Measurements from ENCODE around the gene TTLL3. TPM values are rescaled to one million over a fixed set of nuclear protein-coding genes. Genes with fewer than 3 reads are reported as not detected.

TTLL3 gene
- total and polyA plus RNA-seq, 2 of the 13 experiments (the other 11 are each of a cell fraction or from before 2014, with no cell fraction given) = 9.5 to 51.2 TPM

GRCh38 chr3:9864200-9864927, 54.3 kb downstream of the TTLL3 start (continued):
- TF ChIP-seq ZMAT3 (CRISPR knock-in tag; conservative IDR thresholded peaks at IDR 0.05) = no peak
- TF ChIP-seq, protein P1, sequence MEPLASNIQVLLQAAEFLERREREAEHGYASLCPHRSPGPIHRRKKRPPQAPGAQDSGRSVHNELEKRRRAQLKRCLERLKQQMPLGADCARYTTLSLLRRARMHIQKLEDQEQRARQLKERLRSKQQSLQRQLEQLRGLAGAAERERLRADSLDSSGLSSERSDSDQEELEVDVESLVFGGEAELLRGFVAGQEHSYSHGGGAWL (CRISPR knock-in tag; IDR thresholded peaks at IDR 0.05) = no peak
- no peak for TF ChIP-seq ZNF446 (CRISPR knock-in tag; IDR thresholded peaks at IDR 0.05)
- TF ChIP-seq MED1 (CRISPR knock-in tag; IDR thresholded peaks at IDR 0.05) = no peak
- TF ChIP-seq ZNF121 (CRISPR knock-in tag; IDR thresholded peaks at IDR 0.05) = no peak
- TF ChIP-seq, protein P2, sequence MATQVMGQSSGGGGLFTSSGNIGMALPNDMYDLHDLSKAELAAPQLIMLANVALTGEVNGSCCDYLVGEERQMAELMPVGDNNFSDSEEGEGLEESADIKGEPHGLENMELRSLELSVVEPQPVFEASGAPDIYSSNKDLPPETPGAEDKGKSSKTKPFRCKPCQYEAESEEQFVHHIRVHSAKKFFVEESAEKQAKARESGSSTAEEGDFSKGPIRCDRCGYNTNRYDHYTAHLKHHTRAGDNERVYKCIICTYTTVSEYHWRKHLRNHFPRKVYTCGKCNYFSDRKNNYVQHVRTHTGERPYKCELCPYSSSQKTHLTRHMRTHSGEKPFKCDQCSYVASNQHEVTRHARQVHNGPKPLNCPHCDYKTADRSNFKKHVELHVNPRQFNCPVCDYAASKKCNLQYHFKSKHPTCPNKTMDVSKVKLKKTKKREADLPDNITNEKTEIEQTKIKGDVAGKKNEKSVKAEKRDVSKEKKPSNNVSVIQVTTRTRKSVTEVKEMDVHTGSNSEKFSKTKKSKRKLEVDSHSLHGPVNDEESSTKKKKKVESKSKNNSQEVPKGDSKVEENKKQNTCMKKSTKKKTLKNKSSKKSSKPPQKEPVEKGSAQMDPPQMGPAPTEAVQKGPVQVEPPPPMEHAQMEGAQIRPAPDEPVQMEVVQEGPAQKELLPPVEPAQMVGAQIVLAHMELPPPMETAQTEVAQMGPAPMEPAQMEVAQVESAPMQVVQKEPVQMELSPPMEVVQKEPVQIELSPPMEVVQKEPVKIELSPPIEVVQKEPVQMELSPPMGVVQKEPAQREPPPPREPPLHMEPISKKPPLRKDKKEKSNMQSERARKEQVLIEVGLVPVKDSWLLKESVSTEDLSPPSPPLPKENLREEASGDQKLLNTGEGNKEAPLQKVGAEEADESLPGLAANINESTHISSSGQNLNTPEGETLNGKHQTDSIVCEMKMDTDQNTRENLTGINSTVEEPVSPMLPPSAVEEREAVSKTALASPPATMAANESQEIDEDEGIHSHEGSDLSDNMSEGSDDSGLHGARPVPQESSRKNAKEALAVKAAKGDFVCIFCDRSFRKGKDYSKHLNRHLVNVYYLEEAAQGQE (IDR thresholded peaks at IDR 0.05; ENCODE audit: borderline replicate concordance in 1 of 2, low read depth in 1 of 2, low read length in 2 of 2) = no peak
- peak; percentile 32 for TF ChIP-seq ZEB1 (IDR thresholded peaks at IDR 0.05; ENCODE audit: insufficient replicate concordance, low read depth)
- no peak for TF ChIP-seq SP5 (CRISPR knock-in tag; IDR thresholded peaks at IDR 0.05; ENCODE audit: borderline replicate concordance, low read depth)
- no peak for TF ChIP-seq BCL3 (CRISPR knock-in tag; IDR thresholded peaks at IDR 0.05)
- TF ChIP-seq, protein P3, sequence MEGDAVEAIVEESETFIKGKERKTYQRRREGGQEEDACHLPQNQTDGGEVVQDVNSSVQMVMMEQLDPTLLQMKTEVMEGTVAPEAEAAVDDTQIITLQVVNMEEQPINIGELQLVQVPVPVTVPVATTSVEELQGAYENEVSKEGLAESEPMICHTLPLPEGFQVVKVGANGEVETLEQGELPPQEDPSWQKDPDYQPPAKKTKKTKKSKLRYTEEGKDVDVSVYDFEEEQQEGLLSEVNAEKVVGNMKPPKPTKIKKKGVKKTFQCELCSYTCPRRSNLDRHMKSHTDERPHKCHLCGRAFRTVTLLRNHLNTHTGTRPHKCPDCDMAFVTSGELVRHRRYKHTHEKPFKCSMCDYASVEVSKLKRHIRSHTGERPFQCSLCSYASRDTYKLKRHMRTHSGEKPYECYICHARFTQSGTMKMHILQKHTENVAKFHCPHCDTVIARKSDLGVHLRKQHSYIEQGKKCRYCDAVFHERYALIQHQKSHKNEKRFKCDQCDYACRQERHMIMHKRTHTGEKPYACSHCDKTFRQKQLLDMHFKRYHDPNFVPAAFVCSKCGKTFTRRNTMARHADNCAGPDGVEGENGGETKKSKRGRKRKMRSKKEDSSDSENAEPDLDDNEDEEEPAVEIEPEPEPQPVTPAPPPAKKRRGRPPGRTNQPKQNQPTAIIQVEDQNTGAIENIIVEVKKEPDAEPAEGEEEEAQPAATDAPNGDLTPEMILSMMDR (CRISPR knock-in tag; IDR thresholded peaks at IDR 0.05) = 0 out of 2 replicates have a peak, but pooled peaks have one; percentile 7
- TF ChIP-seq, protein P4, sequence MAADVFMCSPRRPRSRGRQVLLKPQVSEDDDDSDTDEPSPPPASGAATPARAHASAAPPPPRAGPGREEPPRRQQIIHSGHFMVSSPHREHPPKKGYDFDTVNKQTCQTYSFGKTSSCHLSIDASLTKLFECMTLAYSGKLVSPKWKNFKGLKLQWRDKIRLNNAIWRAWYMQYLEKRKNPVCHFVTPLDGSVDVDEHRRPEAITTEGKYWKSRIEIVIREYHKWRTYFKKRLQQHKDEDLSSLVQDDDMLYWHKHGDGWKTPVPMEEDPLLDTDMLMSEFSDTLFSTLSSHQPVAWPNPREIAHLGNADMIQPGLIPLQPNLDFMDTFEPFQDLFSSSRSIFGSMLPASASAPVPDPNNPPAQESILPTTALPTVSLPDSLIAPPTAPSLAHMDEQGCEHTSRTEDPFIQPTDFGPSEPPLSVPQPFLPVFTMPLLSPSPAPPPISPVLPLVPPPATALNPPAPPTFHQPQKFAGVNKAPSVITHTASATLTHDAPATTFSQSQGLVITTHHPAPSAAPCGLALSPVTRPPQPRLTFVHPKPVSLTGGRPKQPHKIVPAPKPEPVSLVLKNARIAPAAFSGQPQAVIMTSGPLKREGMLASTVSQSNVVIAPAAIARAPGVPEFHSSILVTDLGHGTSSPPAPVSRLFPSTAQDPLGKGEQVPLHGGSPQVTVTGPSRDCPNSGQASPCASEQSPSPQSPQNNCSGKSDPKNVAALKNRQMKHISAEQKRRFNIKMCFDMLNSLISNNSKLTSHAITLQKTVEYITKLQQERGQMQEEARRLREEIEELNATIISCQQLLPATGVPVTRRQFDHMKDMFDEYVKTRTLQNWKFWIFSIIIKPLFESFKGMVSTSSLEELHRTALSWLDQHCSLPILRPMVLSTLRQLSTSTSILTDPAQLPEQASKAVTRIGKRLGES (CRISPR knock-in tag; IDR thresholded peaks at IDR 0.05; ENCODE audit: borderline replicate concordance) = no peak
- peak; percentile 60; the same call in 1 of the 2 replicates for TF ChIP-seq ARID2 (CRISPR knock-in tag; IDR thresholded peaks at IDR 0.05; ENCODE audit: borderline replicate concordance)
- no peak for TF ChIP-seq ZNF251 (CRISPR knock-in tag; IDR thresholded peaks at IDR 0.05)
- TF ChIP-seq ZNF136 (CRISPR knock-in tag; IDR thresholded peaks at IDR 0.05; ENCODE audit: low read depth) = no peak
- TF ChIP-seq TBX3 (IDR thresholded peaks at IDR 0.05; ENCODE audit: borderline replicate concordance) = no peak
- TF ChIP-seq NCOA2 (CRISPR knock-in tag; IDR thresholded peaks at IDR 0.05) = peak; percentile 11; the same call in 1 of the 2 replicates
- no peak for TF ChIP-seq CBX1 (IDR thresholded peaks at IDR 0.05; ENCODE audit: low read depth)
- TF ChIP-seq ZNF792 (CRISPR knock-in tag; IDR thresholded peaks at IDR 0.05) = no peak
- no peak for TF ChIP-seq KDM5A (IDR thresholded peaks at IDR 0.05; ENCODE audit: borderline replicate concordance, low read length)

Measured in HepG2 (cell line).